Activated naive CD4-positive, alpha-beta T cell (primary cell): ENCODE results near the gene CLPTM1L.

Experiments
- DNase-seq, 4 experiments: peaks; one replicate each; lab custom pipeline; 2025; lab: John Stamatoyannopoulos, UW

CLPTM1L gene, protein sequence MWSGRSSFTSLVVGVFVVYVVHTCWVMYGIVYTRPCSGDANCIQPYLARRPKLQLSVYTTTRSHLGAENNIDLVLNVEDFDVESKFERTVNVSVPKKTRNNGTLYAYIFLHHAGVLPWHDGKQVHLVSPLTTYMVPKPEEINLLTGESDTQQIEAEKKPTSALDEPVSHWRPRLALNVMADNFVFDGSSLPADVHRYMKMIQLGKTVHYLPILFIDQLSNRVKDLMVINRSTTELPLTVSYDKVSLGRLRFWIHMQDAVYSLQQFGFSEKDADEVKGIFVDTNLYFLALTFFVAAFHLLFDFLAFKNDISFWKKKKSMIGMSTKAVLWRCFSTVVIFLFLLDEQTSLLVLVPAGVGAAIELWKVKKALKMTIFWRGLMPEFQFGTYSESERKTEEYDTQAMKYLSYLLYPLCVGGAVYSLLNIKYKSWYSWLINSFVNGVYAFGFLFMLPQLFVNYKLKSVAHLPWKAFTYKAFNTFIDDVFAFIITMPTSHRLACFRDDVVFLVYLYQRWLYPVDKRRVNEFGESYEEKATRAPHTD

DNA sequence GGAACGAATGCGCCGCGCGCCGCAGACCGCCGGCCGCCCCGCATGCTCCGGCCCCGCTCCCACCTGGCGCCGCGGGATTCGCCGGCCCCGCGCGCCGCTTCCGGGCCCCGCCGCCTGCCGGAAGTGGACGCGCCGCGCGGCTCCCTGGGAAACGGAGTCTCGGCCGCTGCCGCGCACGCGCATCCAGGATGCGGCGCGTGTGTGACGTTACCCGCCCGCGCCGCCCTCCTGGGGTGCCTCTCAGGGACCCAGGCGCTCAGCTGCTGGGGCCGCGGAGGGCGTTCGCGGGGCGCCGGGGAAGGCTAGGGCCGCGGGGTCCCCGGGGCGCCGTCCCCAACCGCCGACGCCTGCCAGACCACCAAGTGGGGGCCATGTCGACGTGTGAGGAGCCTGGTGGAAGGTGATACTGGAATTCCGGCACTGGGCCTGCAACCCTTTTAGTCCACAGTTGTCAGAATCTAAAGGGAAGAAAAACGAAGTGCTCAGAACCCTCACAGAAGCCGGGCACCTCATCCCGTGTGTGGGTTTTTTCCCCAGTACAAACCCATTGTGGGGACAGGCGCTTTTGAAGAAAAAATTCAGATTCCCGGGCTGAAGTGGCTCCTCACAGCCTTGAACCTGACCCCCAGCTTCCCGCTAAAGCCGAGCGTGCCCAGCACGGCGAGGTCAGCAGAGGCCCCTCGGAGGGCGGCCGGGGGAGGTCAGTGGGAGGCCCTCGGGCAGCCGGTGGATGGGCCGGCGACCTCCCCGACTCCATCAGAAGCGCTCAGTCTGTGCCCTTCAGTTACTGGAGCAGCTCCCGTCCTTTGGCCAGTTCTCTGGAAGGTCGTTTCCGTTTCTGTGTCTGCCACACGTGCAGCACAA is at the start of gene CLPTM1L:
Gene CLPTM1L, minus strand, starts transcription at position 125 of the 864 bp plus-strand sequence. CDS start 258 bp downstream, outside the sequence.
- peak; percentile 59 to 84 (median 64) for DNase-seq

DNA sequence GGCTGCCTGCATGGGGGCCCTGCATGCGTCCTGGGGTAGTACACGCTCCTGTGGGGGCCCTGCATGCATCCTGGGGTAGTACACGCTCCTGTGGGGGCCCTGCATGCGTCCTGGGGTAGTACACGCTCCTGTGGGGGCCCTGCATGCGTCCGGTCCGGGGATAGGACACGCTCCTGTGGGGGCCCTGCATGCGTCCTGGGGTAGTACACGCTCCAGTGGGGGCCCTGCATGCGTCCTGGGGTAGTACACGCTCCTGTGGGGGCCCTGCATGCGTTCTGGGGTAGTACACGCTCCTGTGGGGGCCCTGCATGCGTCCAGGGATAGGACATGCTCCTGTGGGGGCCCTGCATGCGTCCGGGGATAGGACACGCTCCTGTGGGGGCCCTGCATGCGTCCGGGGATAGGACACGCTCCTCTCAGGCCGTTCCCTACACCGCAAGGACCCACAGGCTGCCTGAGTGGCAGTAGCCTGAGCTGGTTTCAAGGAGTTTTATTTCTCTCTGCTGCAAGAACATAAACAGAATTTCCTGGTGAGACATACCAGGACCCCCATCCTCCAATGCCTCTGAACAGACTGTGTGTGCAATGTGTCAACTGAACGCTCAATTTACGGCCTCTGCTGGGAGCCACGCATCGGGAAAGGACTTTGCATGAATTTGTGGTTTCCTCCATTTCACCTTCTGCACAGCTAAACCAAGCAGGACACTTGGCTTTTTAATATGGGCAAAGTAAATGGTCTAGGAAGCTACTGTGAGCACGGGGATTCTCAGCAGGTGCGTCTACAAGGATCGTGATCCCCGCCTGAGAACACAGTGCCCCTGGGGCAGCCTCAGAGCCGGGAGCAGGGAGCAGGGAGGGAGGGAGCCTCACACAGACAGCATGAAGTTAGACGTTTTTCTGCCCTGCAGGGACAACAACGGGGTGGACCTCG is 48.9 kb upstream of the CLPTM1L start:
- no peak for DNase-seq

DNA sequence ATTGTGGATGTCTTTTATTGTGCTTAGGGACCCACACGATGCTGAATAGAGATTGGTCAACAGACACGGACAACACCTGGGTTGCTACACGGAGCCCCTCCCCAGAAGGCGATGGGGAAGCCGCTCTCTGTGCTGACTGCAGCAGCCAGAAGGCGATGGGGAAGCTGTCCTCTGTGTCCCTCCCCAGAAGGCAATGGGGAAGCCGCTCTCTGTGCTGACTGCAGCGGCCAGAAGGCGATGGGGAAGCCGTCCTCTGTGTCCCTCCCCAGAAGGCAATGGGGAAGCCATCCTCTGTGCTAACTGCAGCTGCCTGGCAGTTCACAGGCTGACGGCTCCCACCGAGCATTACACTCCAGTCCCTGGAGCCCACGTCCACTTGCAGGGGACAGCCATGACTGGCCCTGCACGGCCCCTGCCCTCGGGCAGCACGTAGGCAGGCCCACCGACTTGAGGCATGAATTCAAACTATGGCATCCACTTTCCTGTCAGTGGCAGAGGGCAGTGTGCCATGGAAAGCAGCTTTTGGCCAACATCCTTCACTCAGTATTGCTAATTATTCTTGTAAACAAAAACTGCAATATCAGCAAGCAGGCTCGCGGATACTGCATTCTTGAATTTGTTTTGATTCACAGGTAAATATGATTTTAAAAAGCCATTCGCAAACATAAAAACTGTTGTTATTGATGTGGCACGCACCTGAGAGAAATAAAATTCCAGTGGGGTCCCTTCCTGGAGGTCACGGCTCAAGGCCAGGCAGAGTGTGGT is 48.1 kb upstream of the CLPTM1L start:
- no peak for DNase-seq

DNA sequence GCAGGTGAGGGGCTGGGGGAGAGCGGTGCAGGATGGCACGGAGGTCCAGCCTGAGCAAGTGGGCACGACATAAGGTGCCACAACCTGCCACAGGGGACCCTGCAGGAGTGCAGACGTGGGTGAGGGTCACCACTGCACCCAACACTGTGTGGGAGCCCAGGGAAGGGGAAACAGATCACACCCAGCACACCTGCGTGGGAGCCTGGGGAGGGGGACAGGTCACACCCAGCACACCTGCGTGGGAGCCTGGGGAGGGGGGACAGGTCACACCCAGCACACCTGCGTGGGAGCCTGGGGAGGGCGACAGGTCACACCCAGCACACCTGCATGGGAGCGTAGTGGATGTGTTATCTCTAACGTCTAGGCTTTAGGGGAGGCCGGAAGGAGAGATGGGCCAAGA is 47.4 kb upstream of the CLPTM1L start:
- no peak for DNase-seq

DNA sequence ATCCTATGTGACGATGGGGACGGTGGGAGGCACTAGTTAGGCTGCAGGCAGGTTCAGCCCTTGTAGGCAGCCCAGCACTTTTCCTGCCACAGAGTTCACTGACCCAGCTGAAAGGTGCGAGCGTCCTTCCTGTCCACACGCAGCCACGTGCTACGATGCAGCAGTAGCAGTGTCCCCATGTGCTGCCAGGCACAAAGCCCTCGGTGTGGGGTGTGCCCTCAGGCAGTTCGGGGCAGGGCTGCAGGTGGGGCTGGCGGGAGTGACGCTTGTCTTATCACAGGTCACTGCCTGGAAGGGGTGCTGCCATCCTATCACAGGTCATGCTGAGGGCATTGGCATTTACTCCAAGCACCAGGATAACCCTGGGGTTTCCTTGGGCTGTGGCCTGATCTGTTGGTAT is 46.8 kb upstream of the CLPTM1L start:
- no peak for DNase-seq

DNA sequence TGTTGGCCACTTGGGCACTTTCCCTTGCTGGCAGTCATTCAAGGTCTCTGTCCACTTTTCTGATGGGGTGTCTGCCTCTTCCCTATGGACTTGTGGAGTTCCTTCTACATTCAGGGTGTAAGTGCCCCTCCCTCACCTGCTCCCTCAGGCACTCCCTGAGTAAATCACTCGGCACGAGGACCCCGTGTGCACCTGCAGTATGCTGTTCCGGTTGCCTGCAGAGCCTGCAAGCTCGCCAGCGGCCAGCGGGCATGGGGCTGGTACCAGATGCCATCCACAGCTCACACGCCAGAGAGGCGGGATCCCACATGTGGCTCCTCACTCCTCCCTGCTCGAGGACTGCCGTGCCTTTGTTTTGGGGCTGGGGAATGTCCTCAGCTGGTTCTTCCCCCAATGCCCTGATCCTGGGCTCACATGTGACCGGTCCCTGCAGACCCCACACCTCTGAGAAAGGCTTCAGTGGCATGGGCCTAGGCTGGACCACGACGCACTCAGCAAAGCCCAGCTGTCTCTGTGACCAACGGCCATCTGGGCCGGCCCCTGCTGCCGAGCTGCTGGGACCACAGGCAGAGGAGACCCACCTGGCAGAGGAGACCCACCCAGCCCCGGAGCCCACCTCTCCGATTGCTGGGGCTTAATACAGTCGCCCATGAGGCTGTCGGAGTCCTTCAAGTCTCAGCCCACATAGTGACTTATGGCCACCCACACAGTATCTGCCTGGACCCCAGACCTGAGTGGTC is 46.1 kb upstream of the CLPTM1L start:
- DNase-seq = no peak

DNA sequence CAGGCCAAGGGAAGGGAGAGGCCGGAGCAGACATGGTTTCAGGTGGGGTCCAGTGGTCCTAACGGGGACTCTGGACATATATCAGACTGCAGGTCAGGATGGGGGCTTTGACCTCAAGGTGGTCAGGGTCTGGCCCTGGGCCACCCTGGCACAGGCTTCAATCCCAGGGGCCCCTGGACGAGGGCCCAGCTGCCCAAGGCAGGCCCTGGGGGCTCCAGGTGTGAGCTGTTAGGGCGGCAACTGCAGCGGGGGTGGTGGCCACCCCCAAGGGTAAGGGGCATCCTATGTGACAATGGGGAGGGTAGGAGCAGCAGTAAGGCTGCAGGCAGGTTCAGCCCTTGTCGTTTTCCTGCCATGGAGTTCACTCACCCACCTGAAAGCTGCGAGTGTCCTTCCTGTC is 45.4 kb upstream of the CLPTM1L start:
- no peak for DNase-seq

DNA sequence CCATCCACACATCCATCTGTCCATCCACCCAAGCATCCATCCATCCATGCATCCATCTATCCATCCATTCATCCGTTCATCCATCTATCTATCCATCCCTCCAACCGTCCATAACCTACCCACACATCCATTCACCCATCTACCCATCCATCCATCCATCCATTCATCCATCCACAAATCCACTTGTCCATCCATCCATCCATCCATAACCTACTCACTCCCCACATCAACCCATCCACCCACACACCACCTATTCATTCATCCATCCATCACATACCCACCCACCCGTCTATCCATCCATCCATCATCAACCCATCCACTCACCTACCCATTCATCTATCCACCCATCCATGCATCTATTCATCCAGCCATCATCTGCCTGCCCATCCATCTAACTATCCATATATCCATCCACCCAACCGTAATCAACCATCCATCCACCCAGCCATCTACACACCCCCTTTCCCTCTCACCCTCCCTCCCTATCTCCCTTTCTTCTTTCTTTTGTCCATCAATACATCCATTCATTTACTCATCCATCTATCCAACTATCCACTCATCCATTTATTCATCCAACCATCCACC is 43.6 kb upstream of the CLPTM1L start:
- DNase-seq = no peak

DNA sequence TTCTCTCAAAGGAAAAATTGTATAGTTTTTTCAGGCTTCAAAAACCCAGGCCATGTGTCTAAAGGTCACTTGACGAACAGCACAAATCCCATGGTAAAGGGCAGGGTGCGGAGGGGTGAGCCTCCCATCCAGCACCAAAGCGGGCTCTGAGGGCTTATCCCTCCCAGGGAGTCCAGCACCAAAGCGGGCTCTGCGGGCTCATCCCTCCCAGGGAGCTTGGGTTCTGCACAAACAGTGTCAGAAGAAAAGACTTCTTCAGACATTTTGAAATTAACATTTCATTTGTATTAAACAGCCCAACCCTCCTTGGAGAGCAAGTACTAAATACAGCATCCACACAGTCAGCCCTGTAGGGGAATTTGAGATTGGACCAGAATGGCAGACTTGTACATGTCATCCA is 43.0 kb upstream of the CLPTM1L start:
- DNase-seq = no peak

DNA sequence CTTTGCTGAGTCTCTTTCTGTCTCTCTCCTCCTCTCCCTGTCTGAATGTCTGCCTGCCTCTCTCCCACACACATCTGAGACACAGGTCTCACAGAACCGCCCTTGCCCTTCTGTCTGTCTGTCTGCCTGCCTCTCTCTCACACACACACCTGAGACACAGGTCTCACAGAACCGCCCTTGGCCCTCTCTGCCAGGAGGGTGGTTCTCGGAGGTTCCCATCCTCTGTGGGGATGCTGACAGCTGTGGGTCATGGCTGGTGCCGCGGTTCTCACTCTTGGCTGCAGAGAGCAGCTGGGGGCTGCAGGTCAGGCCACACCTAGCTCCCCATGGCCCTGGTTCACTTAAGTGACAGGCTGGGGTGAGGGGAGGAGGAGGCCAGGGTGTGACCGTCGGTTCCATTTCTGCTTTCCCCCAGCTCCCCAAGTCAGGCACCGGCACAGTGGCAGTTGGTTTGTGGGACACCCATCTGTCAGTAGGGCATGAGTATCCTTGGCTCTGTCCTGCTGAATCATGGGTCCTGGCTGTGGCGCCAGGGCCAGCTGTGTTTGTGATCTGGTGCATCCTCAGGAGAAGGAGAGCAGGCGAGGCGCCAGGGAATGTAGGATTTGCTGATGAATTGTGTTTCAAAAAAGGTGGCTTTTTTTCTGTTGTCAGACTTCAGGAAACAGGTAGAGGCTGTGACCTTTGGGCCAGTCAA is 42.3 kb upstream of the CLPTM1L start:
- DNase-seq = no peak

DNA sequence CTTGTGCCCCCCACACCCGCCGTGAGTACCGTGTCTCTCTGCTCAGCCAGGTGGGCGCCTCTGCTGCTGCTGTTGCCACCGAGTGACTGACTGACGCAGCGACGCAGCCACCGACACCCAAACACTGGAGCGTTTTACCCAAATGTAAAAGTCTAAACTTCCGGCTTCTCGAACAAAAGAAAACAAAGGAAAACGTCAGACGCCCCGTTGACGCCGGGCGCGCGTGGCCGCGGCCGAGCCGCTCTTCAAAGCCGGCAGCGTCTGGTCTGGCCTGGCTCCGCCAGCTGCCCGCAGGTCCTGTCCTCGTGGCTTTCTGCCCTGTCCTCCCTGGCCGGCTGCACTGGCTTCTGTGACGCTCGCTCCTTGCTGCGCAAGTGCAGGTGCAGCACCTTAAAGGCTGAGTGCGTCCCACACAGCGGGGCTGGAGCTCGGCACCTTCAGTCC is 41.4 kb upstream of the CLPTM1L start:
- peak; percentile 27 to 72 (median 49) for DNase-seq

DNA sequence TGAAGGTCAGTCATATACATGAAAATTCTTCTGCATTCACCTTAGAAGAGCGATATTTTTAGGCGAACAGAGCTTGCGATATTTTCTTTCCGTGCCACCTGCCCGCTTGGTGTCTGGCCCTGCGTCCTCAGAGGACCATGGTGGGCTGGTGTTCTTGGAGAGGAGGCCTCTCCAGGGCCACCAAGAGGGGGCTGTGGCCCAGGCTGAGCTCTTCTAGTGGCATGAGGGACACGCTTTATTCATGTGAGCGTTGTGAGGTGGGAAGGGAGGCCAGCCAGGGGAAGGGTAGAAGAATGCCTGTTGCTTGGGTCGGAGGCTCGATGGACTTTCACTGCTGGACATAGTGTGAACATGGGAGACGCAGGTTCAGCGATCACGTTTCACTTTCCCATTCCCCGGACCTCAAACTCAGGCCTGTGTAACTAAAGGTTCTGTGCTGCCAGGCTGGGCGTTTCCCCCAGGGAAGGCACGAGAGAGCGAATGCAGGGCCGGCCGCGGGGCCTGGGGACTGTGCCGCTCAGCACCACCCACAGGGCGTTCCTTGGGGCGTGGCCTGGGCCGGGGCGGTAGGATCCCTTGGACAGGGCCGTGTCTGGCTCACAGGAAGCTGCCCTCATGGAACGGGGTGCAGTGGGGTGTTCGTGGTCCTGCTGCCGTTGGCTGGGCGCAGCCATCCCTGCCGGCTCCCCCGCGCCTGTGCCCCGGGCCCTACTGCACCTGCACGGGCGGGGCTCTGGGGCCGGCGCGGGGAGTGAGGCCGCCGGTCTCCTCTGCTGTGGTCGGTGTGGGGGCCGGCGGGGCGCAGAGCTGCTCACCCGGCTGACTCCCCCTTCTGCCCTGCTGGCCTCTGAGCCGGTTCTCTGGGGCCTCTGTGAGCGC is 40.7 kb upstream of the CLPTM1L start:
- peak; percentile 38 to 78 (median 66) for DNase-seq

DNA sequence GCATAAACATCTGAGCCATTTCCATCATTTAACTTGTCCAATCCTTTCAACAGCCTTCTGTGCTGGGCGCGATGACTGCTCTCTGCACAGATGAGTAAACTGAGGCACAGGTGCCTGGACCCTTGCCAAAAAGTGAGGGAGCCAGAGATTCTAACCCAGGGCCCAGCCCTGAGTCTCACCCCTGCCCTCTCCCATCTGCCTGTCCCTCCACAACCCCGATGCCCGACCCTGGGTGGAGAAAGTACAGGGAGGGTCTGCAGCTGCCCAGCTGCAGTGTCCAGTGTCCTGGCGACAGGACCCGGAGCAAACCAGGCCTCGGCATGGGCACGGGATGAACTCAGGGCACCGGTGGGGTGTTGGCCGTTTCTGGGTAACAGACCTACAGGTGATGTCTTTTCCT is 39.6 kb upstream of the CLPTM1L start:
- no peak for DNase-seq

DNA sequence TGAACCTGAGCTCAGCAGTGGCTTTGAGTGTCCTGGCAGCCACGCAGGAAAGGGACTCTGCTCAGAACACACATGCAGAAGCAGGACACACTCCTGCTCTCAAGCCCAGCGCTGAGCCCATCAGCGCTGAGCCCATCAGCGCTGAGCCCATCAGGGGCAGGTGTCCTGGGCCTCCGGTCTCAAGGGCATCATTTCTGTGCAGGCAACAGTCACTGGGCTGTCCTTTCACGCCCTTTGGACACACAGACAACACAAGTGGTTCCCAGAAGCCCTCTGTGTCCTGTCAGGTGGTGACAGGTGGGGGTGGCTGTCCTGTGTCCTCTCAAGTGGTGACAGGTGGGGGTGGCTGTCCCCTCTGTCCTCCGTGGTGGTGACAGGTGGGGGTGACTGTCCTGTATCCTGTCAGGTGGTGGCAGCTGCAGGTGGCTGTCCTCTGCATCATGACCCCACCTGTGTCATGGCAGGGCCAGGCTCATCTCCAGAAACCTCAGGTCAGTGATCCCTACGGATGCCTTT is 39.0 kb upstream of the CLPTM1L start:
- DNase-seq = no peak

DNA sequence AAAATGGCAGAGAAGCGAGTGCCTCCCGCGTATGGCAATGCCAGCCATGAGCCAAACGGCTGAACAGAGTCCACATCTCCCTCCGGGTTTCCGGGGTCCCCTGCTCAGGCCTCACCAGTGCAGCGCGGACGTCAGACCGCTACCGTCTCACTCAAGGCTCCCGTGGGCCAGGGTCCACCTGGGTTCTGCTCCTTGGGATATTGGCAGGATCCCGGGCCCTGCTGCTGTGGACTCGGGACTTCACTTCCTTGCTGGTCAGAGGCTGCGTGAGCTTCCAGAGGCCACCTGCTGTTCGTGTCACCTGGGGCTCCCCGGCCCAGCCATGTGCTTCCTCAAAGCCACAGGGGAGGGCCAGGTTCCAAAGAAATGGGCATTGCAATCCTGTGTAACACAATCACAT is 38.4 kb upstream of the CLPTM1L start:
- no peak for DNase-seq

DNA sequence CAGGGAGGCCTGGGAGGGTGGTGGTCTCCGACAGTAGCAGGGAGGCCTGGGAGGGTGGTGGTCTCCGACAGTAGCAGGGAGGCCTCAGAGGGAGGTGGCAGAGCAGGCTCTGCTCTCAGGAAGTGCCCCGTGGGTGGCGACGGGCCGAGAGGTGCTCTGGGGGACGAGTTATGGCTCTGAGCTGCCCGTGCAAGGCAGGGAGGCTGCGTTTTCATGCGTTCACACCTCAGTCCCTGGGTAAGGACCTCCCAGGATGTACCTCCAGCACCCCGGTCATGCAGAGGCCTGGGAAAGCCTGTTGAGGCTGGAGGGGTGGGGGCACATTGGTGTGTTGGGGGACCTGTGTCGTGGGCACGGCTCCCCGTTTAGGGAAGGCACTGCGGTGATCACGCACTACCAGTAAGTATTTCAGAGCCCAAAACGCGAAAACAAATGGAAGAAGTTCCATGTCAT is 37.4 kb upstream of the CLPTM1L start:
- DNase-seq = no peak

DNA sequence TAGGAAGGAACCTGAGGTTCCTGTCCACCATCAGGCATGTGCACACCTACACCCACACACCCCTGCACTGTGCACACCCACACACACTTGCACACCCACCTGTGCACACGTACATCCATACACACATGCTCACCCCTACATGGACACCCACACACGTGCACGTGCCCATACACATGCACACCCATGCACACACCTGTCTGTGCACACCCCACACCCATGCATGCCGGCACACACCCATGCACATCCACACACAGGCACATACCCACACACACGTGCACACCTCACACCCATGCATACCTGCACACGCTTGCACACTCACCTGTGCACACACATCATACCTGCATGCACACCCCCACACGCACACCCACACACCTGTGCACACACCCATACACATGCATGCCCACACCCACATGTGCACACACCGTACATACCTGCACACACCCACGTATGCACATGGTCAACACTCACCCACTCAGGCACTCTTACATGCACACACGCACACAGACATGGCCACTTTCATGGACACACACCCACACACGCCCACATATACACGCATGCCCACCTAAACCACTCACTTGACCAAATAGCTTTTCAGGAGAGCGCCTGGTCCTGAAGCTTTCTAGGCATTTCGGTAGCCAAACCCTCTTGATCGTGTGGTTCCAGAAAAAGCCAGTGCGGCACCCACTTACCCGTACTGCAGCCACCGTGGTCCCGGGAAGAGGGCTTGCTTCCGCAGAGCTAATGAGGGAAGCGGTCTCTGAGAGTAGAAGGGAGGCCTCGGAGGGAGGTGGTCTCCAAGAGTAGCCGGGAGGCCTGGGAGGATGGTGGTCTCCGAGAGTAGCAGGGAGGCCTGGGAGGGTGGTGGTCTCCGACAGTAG is 36.7 kb upstream of the CLPTM1L start:
- DNase-seq = no peak
